Right atrium auricular region (tissue), 2 donors: ENCODE measurements around the gene MRPL36. TPM values are rescaled to one million over a fixed set of nuclear protein-coding genes. Genes with fewer than 3 reads are reported as not detected.

Experiments used
- DNase-seq: peaks from one replicate; pipeline ENCODE4 v3.0.0-alpha.2; 2019; ENCODE audit warnings: low spot score
- H3K27ac ChIP-seq, 2 donors: fragments of 200-600 bp; sonication (generic); 1 replicate in 1 of 2; 2 replicates in 1 of 2; pipeline ENCODE4 v1.5.1; 2016 to 2019
- H3K27me3 ChIP-seq, 2 donors: fragments of 200-600 bp; sonication (generic); one replicate each; pipeline versions ENCODE4 v1.5.1 to v1.6.0; 2017 to 2019
- H3K36me3 ChIP-seq: fragments of 200-600 bp; sonication (generic); one replicate; pipeline ENCODE4 v1.5.1; 2016
- H3K4me1 ChIP-seq, 2 donors: fragments of 200-600 bp; sonication (generic); one replicate each; pipeline versions ENCODE4 v1.5.1 to v1.6.0; 2017 to 2019
- H3K4me3 ChIP-seq, 2 donors: fragments of 200-600 bp; sonication (generic); 1 replicate in 1 of 2; 2 replicates in 1 of 2; pipeline ENCODE4 v1.5.1; 2017 to 2019; ENCODE audit warnings: mild to moderate bottlenecking in 1 of 2, moderate library complexity in 1 of 2
- H3K9me3 ChIP-seq, 2 donors: fragments of 200-600 bp; sonication (generic); one replicate each; pipeline ENCODE4 v1.5.1; 2019
- total RNA-seq, 2 donors: library from RNA; depleted of rRNA; stranded (reverse); fragments of >200 nt; gene quantifications; one replicate each; pipeline ENCODE4 v1.1.0, GENCODE V29; 2016
- TF ChIP-seq, protein P1 (sequence below), 2 donors: fragments of 200-600 bp; sonication (generic); IDR thresholded peaks; one replicate each; pipeline ENCODE4 v1.5.1; 2019; ENCODE audit warnings: antibody characterized with exemption in 2 of 2

Gene MRPL36
- total RNA-seq, 2 donors from 2014 or later, result 40.5 to 41.2 TPM

DNA sequence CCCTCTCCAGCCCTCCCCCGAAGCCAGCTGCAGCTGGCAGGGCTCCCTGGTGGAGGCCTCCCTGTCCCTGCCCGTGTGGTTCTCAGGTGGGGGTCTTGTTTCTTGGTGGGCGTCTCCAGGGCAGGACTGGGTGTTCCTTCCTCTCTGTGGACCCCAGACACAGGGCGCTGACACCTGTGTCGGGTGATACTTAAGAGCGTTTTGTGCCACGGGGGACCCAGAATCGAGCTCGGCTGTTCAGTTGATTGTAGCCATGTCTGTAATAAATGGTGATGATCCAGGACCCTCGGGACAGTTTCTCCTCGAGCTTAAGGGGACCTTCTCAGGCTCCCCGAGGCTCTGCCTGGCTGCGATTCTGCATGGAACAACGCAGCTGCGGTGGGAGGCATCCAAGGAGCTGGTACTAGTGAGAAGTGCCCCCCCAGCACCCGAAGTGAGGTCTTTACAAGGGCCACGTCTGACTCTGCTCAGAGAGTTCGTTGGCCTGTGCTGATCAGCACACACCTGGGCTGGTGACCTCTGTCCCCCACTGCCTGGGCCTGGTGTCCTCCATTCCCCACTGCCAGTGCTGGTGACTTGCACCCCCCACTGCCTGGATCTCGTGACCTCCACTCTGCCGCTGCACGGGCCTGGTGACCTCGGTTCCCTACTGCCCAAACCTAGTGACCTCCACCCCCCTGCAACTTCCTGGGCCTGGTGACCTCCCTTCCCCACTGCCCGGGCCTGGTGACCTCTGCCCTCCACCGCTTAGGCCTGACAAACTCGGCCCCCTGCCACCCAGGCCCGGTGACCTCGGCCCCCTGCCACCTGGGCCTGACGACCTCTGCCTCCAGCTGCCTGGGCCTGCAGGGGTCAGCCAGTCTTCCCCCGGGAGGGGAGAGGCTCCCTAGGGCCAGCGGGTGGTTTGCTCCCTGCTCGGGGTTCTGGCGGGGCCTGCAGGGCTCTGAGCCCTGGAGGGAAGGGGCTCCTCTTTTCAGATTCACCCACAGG, 37.5 kb upstream of the MRPL36 start:
- Histone ChIP-seq H3K9me3 (no peaks in the 10 kb centered on the region), H3K4me1 (peaks cover 0 to 6% of the 10 kb centered on the region in 2 donors), H3K36me3 (no peaks in the 10 kb centered on the region), H3K27ac (peak overlapping the region; percentile 35 to 69), H3K27me3 (no peaks in the 10 kb centered on the region), H3K4me3 (no peak overlapping the region)
- TF ChIP-seq, protein P1, sequence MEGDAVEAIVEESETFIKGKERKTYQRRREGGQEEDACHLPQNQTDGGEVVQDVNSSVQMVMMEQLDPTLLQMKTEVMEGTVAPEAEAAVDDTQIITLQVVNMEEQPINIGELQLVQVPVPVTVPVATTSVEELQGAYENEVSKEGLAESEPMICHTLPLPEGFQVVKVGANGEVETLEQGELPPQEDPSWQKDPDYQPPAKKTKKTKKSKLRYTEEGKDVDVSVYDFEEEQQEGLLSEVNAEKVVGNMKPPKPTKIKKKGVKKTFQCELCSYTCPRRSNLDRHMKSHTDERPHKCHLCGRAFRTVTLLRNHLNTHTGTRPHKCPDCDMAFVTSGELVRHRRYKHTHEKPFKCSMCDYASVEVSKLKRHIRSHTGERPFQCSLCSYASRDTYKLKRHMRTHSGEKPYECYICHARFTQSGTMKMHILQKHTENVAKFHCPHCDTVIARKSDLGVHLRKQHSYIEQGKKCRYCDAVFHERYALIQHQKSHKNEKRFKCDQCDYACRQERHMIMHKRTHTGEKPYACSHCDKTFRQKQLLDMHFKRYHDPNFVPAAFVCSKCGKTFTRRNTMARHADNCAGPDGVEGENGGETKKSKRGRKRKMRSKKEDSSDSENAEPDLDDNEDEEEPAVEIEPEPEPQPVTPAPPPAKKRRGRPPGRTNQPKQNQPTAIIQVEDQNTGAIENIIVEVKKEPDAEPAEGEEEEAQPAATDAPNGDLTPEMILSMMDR (IDR thresholded peaks at IDR 0.05), result no peak
- DNase-seq, result no peak

DNA sequence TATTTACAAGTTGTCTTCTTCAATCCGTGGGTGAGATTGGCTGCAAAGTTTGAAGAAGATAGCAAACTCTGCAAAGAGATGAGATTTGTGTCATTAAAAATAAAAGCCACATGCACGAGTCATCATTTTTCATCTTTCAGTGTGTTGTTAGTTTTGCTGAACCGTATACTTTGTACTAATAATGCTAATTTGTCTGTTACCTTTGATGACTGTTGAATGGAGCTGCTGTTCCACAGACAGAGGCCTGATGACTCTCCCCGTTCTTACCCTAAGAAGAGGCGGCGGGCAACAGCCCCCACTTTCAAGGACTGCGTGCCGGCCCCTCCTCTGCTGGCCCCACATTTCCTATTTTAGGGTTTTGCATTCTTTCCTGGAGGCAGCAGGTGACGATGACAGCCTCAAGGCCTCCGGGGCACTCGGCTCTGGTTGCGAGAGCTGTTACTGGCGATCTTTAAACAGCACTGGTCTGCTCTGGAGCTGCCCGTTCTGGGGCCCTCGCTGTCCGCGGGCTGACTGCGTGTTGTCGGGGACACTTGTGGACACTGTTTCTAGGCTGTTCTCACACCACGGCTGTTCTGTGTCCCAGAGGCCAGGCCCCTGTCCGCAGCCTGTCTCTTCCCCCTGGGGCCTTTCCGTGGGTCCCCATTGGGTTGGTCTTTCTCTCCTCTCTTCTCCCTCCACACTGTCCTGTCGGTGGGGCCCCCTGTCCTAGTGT, 36.7 kb upstream of the MRPL36 start:
- DNase-seq, result no peak
- Histone ChIP-seq H3K4me3 (no peak overlapping the region), H3K9me3 (no peaks in the 10 kb centered on the region), H3K36me3 (no peaks in the 10 kb centered on the region), H3K27ac (peak overlapping the region; percentile 35 to 69), H3K27me3 (no peaks in the 10 kb centered on the region), H3K4me1 (peaks cover 0 to 6% of the 10 kb centered on the region in 2 donors)
- TF ChIP-seq, protein P1 (IDR thresholded peaks at IDR 0.05), result no peak

DNA sequence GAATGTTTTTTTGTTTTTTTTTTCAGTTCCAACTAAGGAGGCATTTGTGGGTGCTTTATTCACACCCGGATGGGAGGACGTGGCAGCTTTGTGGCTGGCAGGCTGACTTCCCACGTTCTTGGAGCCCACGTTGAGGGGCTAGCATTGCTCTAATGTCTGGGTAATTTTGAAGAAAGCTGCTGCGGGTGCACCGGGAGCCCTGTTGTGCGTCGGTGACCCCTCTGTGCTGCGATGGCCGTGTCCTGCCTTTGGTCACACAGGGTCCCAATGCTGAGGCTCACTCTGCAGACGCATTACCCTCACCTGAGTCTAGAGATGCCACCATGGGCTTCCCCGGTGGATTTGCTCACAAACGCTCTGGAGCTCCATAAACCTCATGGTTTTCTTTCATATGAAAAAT, 35.8 kb upstream of the MRPL36 start:
- TF ChIP-seq, protein P1 (IDR thresholded peaks at IDR 0.05), result no peak
- no peaks in the 10 kb centered on the region for H3K36me3 ChIP-seq
- no peaks in the 10 kb centered on the region for H3K9me3 ChIP-seq
- H3K4me1 ChIP-seq, result peaks cover 0 to 6% of the 10 kb centered on the region in 2 donors
- H3K4me3 ChIP-seq, result no peak overlapping the region
- H3K27me3 ChIP-seq, result no peaks in the 10 kb centered on the region
- no peak overlapping the region for H3K27ac ChIP-seq
- DNase-seq, result no peak

DNA sequence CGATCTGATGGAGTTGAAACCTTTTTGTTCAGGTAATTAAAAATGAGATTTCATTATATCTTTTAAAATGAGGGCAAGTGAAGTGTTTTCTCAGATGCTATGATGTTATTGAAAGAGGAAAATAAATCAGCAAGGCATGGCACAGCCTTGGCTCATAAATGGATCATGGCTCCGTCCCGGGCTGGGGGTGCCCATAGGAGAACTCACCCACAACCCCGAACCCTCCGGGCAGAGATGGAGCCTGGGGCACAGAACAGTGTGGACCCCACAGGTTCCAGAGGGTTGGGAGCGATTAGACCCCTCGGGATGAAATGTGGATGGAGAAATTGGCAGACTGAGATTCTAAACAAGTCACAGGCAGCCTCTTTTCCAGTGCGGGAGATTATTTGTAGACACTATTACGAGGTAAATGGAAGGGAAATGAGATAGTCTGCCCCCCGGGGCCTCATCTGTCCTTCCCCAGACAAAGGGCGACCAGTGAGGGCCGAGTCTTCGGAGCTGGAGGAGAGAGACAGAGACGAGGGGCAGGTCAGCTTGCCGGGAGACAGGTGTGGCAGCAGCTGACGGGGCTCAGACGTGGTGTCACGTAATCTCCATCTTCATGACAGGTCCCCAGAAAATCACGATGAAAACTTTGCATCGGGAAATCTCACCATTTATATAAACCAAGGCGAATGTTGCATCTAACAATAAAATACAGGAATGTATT, 35.2 kb upstream of the MRPL36 start:
- Histone ChIP-seq H3K4me3 (no peak overlapping the region), H3K9me3 (no peaks in the 10 kb centered on the region), H3K27me3 (no peaks in the 10 kb centered on the region), H3K4me1 (peaks cover 0 to 6% of the 10 kb centered on the region in 2 donors), H3K27ac (no peak overlapping the region), H3K36me3 (peaks cover 2% of the 10 kb centered on the region)
- TF ChIP-seq, protein P1 (IDR thresholded peaks at IDR 0.05), result no peak
- no peak for DNase-seq

DNA sequence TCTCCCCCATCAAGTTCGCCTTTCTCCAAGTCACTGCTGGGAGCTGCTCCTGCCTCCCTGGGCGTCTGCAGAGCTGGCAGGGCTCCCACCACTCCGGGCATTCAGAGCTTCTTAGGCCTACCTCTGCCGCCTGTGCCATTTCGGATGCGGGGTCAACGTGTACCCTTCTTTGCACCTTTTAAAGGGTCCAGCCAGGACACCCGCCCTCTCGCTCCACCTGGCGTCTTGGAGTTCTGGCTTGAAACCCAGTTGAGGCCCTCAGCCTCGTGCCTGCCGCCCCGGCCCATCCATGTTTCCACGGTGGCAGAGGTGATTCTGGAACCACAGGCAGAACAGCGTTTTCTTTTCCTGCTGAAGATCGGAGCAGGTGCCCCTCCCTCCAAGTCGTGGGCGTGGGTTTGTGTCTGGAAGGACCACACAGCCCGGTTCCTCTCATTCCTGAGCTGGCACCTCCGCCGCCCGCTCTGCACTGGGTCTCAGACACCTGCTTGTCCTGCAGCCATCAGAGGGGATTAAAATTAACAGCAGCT, 34.5 kb upstream of the MRPL36 start:
- Histone ChIP-seq H3K4me1 (peaks cover 0 to 6% of the 10 kb centered on the region in 2 donors), H3K36me3 (peaks cover 6% of the 10 kb centered on the region), H3K27me3 (no peaks in the 10 kb centered on the region), H3K4me3 (no peak overlapping the region), H3K9me3 (no peaks in the 10 kb centered on the region), H3K27ac (no peak overlapping the region)
- DNase-seq, result no peak
- TF ChIP-seq, protein P1 (IDR thresholded peaks at IDR 0.05), result no peak
